Left ventricle myocardium inferior (tissue), 1 donor: ENCODE data around the gene APP. TPM values are rescaled to one million over a fixed set of nuclear protein-coding genes. Genes with fewer than 3 reads are reported as not detected.

Experiments
- DNase-seq: peaks from one replicate; pipeline ENCODE4 v3.0.0-alpha.2; 2020
- H3K27ac ChIP-seq: fragments of 200-600 bp; replicated peaks from 2 replicates; pipeline ENCODE4 v1.8.0; 2021
- H3K27me3 ChIP-seq: fragments of 200-600 bp; 2 replicates; pipeline ENCODE4 v1.8.0; 2021; ENCODE audit warnings: low read depth
- H3K36me3 ChIP-seq: fragments of 200-600 bp; 2 replicates; pipeline ENCODE4 v1.8.0; 2021
- H3K4me1 ChIP-seq: fragments of 200-600 bp; 2 replicates; pipeline ENCODE4 v1.8.0; 2021
- H3K4me3 ChIP-seq: fragments of 200-600 bp; 2 replicates; pipeline ENCODE4 v1.8.0; 2021; ENCODE audit warnings: mild to moderate bottlenecking, moderate library complexity
- H3K9me3 ChIP-seq: fragments of 200-600 bp; replicated peaks from 2 replicates; pipeline ENCODE4 v1.8.0; 2021
- intact Hi-C: fragments of 100-400 bp; cut with micrococcal nuclease; formaldehyde crosslinking; loops from one replicate; pipeline ENCODE4 v1.11.0; 2022
- total RNA-seq: library from RNA; stranded (reverse); fragmentation: NEBNext Ultra II Directional; extraction: Animal tissue kit (Norgen Biotek cat#: 25700); gene quantifications from one replicate; pipeline ENCODE4 v1.2.1, GENCODE V29; 2021
- TF ChIP-seq, protein P1 (sequence below): fragments of 200-600 bp; IDR thresholded peaks from 2 replicates; pipeline ENCODE4 v1.8.0; 2021; ENCODE audit warnings: antibody characterized with exemption, mild to moderate bottlenecking, borderline replicate concordance
- donor health status: DM: no; HTN: yes; CAD: no; lungs with severe emphysema.

Gene APP
- total RNA-seq, 1 donor from 2014 or later: 332 TPM

DNA sequence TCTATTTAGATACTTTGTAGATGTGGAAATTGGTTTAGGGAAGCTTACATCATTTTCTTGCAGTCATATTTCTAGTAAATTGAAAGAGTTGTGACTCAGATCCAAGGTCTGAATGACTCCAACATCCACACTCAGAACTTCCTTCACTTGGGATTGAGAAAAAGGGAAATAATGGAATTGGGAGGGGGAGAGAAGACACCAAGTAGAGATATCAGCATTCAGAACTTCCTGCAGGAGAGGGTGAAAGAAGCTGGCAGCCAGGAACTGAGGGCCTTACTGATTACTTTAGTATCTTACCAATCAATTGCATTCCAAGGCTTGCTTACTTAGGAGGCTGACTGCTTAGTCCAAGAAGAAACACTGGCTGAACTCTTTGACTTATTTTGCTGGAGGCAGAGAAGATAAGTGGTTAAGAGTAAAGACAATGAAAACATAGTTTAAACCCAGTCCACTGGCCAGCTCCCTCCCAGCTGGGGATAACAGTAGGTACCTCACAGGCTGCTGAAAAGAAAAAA, 21.7 kb downstream of the APP start:
- Histone ChIP-seq H3K4me1 (peaks cover 36% of the 10 kb centered on the region), H3K9me3 (no peaks in the 10 kb centered on the region), H3K27me3 (no peaks in the 10 kb centered on the region), H3K36me3 (no peaks in the 10 kb centered on the region), H3K27ac (peak overlapping the region; percentile 63), H3K4me3 (no peak overlapping the region)
- intact Hi-C loops: no loop called here
- TF ChIP-seq, protein P1, sequence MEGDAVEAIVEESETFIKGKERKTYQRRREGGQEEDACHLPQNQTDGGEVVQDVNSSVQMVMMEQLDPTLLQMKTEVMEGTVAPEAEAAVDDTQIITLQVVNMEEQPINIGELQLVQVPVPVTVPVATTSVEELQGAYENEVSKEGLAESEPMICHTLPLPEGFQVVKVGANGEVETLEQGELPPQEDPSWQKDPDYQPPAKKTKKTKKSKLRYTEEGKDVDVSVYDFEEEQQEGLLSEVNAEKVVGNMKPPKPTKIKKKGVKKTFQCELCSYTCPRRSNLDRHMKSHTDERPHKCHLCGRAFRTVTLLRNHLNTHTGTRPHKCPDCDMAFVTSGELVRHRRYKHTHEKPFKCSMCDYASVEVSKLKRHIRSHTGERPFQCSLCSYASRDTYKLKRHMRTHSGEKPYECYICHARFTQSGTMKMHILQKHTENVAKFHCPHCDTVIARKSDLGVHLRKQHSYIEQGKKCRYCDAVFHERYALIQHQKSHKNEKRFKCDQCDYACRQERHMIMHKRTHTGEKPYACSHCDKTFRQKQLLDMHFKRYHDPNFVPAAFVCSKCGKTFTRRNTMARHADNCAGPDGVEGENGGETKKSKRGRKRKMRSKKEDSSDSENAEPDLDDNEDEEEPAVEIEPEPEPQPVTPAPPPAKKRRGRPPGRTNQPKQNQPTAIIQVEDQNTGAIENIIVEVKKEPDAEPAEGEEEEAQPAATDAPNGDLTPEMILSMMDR: no peak
- DNase-seq: no peak

- peaks cover 33% of the 10 kb centered on the region for H3K4me1 ChIP-seq
- no peak for DNase-seq
- TF ChIP-seq, protein P1: no peak
These were observed 22.3 kb downstream of the APP start for GRCh38 chr21:26148071-26148839.

DNA sequence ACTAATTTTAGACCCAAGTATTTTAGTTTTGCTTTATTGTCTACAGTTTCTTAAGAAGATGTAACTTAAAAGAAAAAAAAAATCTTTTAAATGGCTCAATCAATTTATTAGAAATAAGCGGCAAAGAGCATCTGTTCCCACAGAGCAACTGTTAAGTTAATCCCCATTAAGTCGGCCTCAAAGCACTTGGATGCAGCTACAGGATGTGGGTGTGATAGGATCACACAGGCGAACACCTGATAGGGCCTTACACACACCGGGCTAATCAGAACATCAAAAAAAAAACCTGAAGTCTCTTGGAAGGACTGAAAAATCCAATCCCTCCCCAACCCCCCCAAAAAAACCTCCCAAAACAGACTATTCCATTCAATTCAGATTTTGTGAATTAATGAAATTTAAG, 23.0 kb downstream of the APP start:
- H3K4me1 ChIP-seq: peaks cover 33% of the 10 kb centered on the region
- no peaks in the 10 kb centered on the region for H3K36me3 ChIP-seq
- H3K27ac ChIP-seq: peak overlapping the region; percentile 63
- no peaks in the 10 kb centered on the region for H3K27me3 ChIP-seq
- no peak for DNase-seq
- no peaks in the 10 kb centered on the region for H3K9me3 ChIP-seq
- no peak overlapping the region for H3K4me3 ChIP-seq
- intact Hi-C loops: no loop called here
- TF ChIP-seq, protein P1: no peak

More at GRCh38 chr21:26148071-26148839, 22.3 kb downstream of the APP start:
- H3K27me3 ChIP-seq: no peaks in the 10 kb centered on the region
- H3K9me3 ChIP-seq: no peaks in the 10 kb centered on the region
- intact Hi-C loops: no loop called here
- H3K36me3 ChIP-seq: no peaks in the 10 kb centered on the region
- peak overlapping the region; percentile 63 for H3K27ac ChIP-seq
- no peak overlapping the region for H3K4me3 ChIP-seq

DNA sequence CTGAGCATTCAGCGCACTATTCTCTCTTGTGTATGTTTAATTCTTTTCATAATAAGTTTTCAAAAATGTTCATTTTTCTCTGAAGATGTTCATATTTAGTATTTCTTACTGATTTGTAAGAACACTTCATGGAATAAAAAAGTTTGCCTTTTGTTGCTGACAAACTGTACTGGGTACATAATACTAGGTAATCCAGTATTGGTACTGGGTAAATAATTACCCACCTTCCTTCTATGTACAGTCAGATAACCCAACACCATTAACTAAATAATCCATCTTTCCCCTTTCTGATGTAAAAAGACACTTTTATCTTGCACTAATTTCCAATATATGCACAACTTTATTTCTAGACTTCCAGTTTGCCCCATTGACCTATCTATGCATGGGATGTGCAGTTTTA, 23.9 kb downstream of the APP start:
- H3K36me3 ChIP-seq: no peaks in the 10 kb centered on the region
- no peaks in the 10 kb centered on the region for H3K27me3 ChIP-seq
- DNase-seq: no peak
- no peaks in the 10 kb centered on the region for H3K9me3 ChIP-seq
- intact Hi-C loops: no loop called here
- H3K4me3 ChIP-seq: no peak overlapping the region
- TF ChIP-seq, protein P1: no peak
- H3K4me1 ChIP-seq: peaks cover 33% of the 10 kb centered on the region
- no peak overlapping the region for H3K27ac ChIP-seq

DNA sequence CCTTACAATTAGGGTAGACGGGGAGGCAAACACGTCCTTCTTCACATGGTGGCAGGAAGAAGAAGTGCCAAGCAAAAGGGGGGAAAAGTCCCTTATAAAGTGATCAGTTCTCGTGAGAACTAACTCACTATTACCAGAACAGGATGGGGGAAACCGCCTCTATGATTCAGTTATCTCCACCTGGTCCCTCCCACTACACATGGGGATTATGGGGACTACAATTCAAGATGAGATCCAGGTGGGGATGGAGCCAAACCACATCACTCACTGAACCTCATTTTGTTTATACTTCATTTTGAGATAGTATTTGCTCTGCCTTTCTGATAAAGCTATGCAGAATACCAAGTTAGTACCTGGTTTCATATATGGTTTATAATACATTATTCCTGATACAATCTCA, 26.5 kb downstream of the APP start:
- Histone ChIP-seq H3K4me3 (no peak overlapping the region), H3K27ac (no peak overlapping the region), H3K9me3 (no peaks in the 10 kb centered on the region), H3K36me3 (no peaks in the 10 kb centered on the region), H3K4me1 (peaks cover 46% of the 10 kb centered on the region), H3K27me3 (no peaks in the 10 kb centered on the region)
- DNase-seq: no peak
- TF ChIP-seq, protein P1: no peak
- intact Hi-C loops: no loop called here
